NCI-H774 (cell line): ENCODE measurements around the gene INHBB.
A peak's percentile ranks its signal among the peaks of the same experiment; 100 is the strongest.

Experiments used
- DNase-seq: peaks from one replicate; lab custom pipeline; 2025; lab: John Stamatoyannopoulos, UW

The INHBB gene

DNA sequence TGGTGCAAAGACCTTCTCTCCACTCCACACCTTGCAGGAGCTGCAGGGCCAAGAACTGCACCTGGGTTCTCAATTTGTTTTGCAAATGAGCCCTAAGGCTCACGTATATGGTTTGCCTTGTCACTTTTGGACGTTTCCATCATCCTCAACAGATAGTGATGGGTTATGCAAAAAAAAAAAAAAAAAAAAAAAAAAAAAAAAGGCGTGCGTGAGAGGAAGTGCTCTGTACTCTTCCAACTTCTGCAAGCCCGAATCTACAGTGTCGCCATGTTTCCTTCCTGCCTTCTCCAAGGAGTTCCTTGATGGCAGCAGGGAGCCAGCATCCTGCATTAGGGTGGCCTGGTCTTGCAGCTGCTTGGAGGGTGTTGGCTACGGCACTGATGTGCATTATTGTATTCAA lies 4.0 kb upstream of the INHBB start:
- no peak for DNase-seq

DNA sequence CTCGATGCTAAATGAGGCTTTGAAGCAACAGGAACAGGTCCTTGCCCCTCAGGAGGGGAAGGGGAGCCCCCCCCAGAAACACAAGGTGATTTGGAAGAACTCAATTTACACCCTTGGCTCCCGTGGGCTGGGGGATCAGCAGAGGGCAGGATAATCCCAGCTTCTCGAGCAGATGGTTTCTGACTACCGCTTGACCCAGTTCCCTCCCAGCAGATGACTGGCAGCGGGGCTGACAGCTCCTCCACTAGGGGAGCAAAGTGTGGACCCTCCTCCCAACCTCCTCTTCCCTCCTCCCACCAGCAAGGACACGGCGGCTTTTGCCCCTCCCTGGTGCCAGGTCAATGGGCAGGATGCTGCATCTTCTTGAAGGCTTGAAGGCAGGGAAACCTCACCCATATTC lies 3.5 kb upstream of the INHBB start:
- DNase-seq = no peak

DNA sequence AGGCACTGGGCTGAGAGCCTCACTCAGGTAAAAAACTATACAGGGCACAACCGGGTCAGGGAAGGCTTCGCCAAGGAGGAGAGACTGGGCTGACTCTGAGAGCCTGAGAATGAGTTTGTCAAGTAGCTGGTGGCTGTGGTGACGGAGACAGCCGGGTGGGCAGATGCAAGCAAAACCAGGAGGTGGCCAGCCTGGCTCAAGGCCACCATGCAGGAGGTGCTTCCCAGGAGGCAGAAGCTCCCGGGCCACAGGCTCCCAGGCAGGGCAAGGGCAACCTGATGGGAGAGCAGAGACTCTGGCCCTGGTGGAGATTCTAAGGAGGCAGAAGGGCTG lies 2.9 kb upstream of the INHBB start:
- DNase-seq = no peak

DNA sequence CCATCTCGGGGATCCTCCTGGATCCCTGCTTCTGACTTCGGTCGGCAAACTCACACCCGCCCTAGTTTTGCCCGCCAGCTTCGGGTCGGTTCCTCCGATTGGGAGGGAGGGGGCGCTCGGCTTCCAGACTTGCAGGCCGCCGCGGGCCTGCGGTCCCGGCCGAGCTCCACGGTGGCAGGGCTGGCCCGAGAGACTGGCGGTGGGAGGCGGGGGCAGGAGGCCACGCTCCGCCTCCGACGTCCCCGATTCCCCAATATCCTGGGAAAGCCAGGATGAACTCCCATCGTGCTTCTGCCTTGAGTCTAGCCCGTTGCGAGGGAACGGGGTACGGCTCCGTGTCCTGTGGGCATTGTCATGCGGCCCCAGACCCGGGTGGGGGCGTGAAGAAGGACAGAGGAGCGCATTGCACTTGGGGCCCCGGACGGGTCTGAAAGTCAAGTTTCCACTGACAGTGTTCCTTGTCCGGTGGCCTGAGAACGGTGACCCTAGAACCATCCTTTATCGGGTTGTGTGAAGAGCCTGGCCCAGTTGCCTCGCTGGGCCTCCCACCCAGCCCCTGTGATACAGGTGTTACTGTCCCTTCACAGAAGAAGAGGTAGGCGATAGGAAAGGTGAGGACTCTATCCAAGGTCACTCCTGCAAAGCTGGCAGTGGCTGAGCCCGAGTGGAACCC lies 2.4 kb upstream of the INHBB start:
- DNase-seq = peak; percentile 82

DNA sequence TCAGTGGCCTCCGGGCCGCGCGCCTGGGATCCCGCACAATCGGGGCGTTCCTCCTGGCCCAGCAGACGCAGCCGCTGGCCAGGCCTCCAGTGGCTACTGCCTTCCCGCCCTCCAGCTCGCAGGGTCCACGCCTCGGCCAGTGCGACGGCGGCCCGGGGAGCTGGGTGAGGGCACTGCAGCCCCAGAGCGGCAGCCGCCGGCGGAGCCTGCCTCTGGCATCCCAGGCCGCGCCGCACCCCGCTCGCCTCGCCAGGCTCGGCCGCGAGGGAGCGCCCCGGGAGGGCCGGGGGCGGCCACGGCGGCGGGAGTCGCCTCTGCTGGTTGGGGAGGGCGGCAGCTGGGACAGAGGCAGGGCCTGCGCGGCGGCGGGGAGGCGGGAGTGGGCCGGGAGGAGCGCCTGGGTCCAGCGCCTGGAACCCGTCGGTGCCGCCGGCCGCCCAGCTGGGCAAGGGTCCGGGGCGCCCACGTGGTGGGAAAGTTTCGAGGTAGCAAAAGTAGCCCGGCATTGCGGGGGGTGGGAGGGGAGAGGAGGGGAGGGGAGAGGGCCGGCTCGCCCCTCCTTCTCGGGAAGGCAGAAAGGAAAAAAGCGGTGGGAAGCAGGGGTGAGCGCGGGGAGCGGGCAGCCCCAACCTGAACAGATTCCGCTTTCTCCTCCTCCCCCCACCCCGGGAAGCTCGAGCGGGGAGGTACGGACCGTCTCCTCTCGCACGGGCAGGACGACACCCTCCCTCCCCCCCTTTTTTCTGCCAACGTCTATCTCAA lies 1.5 kb upstream of the INHBB start:
- DNase-seq = peak; percentile 51

DNA sequence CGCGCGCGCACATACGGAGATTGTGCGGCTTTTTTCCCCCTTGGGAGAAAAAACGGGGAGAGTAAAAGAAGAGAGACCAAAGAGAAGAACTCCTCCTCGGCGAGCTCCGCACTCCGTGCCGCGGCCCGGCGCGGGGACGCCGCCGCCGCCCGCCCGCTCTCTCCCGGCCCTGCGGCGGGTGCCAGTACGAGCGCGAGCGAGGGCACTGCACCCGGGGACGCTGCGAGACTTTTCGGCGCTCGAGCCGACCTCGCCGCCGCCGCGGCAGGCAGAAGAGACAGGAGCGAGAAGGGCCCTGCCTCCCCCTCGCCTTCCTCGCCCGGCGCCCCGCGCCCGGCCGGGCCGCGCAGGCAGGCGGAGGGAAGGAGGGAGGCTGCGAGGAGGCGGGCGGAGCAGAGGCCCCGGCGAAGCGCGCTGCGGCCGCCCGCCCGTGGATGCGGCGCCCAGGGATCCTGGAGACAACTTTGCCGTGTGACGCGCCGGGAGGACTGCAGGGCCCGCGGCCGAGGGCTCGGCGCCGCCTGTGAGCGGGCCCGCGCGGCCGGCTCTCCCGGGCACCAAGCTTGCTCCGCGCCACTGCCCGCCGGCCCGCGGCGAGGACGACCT lies 857 bp upstream of the INHBB start:
- peak; percentile 42 for DNase-seq

DNA sequence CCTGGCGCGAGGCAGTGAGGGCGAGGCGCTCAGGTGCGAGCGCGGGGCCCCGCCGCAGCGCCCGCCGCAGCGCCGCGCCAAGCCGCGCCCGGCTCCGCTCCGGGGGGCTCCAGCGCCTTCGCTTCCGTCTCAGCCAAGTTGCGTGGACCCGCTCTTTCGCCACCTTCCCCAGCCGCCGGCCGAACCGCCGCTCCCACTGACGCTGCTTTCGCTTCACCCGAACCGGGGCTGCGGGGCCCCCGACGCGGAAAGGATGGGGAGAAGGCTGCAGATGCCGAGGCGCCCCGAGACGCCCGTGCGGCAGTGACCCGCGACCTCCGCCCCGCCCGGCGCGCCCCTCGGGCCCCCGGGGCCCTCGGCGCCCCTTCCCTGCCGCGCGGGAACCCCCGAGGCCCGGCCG lies 328 bp upstream of the INHBB start:
- DNase-seq = no peak

DNA sequence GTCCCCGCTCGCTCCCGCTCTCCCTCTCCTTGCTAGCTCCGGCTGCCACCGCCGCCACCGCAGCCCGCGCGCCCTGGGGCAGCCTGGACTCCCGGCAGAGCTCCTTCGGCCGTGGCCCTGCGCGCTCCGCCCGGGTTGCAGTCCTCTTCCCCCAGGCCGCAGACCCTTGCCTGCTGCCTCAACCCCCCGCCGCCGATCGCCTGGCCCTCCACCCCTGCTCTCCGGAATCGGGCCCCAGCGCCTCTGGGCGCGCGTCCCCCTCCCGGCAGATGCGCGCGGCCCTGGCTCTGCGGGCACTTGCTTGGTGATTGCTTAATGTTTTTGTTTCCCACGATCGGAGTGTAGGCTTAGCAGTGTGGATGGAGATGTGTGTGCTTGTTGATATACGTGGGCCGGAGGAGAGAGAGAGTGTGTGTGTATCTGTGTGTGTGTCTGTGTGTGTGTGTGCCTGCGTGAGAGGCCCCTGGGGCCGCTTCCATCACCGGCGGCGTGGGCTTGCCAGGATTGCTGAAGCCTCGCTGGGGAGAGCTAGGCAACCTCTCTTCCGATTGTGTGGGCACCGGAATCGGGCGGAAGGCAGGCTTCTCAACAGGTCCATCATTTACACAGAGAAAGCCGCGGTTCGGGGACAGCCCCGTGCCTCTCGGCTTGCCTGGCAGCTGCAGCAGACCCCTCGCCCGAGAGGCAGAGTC lies 877 bp downstream of the INHBB start:
- DNase-seq = peak; percentile 18

DNA sequence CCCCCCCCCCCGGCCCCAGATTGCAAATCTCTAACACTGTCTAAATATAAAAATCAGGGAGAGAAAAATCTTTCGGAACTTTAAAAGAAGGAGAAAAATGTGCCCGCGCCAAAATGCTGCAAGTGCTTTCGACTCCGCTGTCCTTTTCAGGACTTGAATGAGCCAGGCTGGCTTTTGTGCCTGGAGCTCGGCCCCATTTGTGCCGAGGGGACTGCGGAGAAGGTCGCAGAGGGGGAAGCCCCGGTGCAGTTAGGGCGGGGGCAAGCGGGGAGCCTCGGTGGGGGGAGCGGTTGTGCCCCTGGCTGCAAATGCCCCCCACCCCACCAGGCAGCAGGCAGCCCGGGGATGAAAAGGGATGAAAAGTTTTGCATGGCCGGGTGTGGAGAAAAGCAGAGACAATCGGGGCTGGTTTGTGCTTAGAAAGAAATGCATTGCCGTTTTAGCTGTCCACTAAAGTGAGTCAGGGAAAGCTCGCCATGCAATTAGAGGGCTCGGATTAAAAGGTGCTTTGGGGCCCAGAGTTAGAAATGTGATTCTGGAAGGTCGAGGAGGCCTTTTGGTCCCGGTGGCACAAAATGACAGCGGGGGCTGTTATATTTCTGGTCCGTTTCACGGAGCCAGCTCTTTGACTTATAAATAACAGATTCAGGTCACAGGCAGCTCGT lies 1.6 kb downstream of the INHBB start:
- peak; percentile 7 for DNase-seq

DNA sequence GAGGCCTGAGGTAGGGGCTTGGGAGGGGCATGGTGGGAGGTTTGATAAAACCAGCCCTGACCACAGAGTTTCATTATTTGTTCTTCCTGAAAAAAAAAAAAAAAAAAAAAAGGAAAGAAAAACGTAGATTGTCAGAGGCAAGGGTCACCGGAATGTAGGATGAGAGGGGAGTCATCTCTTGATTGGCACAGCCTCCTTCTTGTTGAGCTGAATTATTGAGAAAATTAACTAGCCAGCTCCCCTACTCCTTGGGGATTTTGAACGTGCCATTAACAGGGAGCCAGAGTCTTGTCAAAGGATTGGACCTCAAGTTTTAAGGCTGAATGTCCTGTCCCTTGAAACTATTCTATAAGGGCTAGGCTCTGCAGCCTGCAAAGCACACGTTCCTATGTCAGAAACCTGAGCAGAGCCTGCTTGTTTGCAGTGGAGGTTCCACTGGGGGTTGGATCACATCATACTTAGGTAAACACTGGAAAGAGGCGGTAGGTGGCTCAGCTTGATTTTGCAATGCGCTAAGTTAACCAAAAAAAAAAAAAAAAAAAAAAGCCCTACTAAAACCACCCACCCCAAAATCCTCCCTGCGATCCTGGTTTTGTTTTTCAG lies 2.3 kb downstream of the INHBB start:
- DNase-seq = peak; percentile 50

DNA sequence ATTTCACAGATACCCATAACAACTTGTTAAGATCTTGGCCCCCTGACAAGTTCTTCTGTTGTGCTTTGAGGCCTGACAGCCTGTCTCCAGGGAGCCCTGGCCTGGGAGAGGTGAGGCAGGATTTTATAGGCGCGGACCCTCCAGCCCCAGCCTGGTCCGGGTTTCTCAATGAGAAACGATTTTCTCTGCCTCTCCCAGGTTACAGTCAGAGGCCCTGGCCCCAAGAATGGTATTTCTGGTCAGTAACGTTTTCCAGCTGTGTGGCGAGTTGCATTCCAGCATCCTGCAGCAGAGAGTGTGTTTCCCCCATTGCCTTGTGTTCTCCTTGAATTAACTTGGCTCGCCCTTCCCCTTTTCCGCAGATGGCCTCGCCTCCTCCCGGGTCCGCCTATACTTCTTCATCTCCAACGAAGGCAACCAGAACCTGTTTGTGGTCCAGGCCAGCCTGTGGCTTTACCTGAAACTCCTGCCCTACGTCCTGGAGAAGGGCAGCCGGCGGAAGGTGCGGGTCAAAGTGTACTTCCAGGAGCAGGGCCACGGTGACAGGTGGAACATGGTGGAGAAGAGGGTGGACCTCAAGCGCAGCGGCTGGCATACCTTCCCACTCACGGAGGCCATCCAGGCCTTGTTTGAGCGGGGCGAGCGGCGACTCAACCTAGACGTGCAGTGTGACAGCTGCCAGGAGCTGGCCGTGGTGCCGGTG lies 3.0 kb downstream of the INHBB start:
- DNase-seq = no peak

DNA sequence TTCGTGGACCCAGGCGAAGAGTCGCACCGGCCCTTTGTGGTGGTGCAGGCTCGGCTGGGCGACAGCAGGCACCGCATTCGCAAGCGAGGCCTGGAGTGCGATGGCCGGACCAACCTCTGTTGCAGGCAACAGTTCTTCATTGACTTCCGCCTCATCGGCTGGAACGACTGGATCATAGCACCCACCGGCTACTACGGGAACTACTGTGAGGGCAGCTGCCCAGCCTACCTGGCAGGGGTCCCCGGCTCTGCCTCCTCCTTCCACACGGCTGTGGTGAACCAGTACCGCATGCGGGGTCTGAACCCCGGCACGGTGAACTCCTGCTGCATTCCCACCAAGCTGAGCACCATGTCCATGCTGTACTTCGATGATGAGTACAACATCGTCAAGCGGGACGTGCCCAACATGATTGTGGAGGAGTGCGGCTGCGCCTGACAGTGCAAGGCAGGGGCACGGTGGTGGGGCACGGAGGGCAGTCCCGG lies 3.5 kb downstream of the INHBB start:
- DNase-seq = no peak

DNA sequence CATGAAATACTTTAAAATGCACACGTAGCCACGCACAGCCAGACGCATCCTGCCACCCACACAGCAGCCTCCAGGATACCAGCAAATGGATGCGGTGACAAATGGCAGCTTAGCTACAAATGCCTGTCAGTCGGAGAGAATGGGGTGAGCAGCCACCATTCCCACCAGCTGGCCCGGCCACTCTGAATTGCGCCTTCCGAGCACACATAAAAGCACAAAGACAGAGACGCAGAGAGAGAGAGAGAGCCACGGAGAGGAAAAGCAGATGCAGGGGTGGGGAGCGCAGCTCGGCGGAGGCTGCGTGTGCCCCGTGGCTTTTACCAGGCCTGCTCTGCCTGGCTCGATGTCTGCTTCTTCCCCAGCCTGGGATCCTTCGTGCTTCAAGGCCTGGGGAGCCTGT lies 4.1 kb downstream of the INHBB start:
- DNase-seq = no peak

DNA sequence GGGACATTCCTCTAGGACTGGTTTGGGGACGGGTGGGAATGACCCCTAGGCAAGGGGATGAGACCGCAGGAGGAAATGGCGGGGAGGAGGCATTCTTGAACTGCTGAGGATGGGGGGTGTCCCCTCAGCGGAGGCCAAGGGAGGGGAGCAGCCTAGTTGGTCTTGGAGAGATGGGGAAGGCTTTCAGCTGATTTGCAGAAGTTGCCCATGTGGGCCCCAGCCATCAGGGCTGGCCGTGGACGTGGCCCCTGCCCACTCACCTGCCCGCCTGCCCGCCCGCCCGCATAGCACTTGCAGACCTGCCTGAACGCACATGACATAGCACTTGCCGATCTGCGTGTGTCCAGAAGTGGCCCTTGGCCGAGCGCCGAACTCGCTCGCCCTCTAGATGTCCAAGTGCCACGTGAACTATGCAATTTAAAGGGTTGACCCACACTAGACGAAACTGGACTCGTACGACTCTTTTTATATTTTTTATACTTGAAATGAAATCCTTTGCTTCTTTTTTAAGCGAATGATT lies 4.9 kb downstream of the INHBB start:
- no peak for DNase-seq

DNA sequence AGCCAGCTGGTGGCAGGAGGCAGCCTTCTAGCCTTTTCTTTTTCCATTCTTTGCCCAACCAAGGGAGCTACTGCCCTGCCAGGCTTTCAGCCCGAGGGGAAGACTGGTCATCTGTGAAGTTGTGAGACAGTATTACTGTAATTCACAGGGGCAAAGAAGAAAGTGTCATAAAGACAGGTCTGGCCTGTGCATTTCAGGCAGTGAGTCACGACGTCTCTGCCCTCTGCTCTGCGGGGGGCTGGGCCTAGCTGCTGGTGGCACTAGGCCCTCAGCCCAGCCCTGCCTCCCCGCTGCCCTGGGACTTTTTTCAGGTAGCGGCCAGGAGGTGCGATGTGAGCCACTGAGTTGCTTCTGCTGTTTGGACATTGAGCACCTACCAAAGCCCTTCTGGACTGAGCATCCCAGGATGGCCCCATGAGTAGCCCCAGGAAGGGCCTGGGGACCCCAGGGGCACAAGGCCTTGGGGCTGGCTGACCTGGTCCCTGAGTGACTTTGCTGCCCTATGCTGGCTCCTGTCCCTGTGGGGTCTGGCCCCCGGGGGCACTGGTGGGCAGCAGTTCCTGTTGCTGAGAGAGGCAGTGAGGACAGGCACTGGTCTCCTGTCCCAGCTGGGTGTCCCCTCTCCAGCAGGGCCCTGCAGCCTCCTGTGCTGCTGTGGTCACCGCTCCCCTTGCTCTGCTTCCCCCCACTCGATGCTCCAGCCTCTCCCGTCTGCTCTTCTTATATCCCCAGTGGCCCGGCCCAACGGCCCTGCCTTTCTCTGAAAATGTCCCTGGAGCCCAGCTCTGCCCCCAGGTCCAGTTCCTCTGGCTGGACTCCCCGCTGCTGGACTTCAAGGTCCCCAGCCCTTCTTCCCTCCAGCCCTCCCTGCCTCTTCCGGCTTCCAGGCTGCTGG lies 7.0 kb downstream of the INHBB start:
- DNase-seq = no peak

DNA sequence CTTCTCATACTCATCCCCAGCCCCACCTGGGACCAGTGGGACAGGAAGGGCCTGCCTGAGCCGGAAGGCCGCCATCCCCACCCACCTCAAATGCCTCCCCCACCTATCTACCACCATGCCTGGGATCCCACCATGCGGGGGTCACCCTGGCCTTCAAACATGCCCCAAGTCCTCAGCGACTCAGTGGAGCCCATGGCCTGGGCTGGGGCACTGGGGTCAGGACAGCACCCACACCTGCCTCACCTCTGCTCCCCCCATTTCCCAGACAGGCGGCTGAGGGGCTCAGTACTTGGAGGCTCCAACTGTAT lies 7.6 kb downstream of the INHBB start:
- no peak for DNase-seq

DNA sequence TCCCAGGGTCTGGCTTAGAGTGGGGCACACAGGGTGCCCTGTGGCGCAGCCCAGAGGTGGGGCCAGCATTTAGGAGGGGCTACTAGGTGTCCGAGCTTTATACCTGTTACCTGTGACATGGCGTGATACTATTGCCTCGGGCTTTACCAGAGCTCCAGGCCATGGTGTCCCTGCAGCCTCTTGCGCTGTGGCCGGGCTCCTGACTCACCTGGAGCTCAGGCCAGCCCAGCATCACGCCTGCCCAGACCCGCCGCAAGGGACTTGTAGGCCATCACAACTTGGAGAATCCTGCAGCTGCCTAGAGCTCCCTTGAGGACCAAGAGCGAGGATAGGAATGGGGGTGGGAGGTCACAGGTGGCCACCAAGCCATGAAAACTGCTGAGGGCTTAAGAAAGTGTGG lies 8.0 kb downstream of the INHBB start:
- no peak for DNase-seq

DNA sequence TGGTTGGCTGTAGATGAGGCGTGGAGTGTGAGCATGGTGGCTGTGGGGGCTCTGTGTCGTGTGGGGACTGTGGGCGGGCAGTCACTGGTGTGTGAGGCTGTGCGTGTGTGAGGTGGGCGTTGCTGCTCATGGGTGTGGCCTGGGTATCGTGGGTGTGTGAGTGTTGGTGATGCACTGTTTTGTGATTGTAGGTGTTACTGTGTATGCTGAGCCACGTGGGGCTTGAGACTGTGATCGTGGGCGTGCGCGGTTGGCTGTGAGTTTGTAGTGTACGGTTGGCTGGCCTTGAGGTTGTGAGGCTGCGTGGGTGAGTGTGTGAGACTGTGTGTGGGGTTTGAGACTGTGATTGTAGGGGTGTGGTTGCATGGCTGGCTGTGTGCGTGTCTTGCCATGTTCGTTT lies 8.5 kb downstream of the INHBB start:
- no peak for DNase-seq

DNA sequence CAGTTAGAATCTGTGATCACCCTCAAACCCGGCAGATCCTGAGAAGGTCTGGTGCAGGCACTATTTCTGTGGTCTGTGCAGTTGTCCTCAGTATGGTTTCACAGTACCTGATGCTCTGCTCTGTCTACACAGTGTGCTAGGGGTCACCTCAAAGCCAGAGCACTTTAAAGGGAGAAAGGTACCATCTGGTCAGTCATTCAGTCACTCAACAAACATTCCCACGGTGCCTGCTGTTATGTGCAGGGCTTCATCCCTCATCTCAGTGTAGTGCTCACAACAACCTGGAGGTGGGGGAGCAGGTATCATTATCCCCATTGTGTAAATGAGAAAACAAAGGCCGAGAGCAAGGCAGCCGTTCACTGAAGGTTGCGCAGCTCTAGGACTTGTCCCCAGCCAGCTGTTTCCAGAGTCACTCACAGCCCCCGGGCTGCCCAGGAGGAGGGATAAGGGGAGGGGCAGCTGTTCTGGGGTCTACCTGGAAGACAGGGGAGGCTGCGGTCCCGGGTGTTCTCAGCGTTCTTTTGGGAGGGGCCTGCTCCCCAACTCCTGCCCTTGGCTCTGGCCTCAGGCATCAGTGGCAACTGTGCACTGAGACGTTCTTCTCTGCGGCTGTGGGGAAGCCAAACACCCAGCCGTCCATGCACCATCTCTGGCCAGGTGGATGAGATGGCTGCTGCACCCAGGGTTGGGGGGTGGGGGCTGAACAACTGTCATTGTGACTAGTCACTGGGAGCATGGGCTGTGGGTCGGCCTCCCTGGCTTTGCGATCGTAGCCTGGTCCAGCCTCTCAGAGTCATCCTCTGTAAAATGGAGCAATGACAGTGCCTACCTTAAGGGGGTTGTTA lies 9.2 kb downstream of the INHBB start:
- DNase-seq = no peak
